ENCODE measurements around the gene ANKRD33B.

DNA sequence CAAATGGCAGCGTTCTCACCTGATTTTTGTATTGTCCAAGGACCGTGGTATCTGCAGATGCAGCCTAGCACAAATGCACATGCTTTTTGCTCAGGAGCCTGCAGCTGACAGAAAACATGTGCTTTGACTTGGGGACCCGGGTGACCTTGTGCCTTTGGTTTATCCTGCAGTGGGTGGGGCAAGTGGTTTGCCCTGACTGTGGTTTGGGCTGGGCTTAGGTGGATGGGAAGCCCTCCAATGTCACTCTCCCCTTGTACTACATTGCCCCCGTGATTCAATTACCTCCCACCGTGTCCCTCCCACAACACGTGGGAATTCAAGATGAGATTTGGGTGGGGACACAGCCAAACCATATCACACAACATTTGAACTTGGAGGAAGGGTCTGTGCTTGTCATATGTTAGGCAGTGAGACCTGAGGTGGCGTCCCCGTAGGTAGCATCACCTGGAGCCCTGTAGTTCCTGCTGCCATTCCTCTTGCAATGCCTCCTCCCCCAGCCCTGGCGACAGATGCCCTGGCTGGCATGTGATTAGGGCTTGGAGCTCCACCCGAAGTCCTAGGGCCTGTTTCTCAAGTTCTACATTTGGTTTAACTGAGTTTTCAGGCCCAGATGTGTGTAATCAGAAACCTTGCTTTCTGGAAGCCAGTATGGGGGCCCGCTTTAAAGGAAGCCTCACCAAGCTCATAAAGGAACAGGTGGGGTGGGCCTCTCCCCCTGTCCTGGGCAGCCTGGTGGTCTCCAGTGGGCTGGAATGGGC, 2.1 kb downstream of the ANKRD33B start:
- TF ChIP-seq POLR2A (IDR thresholded peaks at IDR 0.05) = no peak
- TF ChIP-seq, protein P1, sequence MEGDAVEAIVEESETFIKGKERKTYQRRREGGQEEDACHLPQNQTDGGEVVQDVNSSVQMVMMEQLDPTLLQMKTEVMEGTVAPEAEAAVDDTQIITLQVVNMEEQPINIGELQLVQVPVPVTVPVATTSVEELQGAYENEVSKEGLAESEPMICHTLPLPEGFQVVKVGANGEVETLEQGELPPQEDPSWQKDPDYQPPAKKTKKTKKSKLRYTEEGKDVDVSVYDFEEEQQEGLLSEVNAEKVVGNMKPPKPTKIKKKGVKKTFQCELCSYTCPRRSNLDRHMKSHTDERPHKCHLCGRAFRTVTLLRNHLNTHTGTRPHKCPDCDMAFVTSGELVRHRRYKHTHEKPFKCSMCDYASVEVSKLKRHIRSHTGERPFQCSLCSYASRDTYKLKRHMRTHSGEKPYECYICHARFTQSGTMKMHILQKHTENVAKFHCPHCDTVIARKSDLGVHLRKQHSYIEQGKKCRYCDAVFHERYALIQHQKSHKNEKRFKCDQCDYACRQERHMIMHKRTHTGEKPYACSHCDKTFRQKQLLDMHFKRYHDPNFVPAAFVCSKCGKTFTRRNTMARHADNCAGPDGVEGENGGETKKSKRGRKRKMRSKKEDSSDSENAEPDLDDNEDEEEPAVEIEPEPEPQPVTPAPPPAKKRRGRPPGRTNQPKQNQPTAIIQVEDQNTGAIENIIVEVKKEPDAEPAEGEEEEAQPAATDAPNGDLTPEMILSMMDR (IDR thresholded peaks at IDR 0.05) = no peak

All from suprapubic skin (tissue), 3 donors.